ENCODE measurements around the gene FLNB.

- TF ChIP-seq, protein P1, sequence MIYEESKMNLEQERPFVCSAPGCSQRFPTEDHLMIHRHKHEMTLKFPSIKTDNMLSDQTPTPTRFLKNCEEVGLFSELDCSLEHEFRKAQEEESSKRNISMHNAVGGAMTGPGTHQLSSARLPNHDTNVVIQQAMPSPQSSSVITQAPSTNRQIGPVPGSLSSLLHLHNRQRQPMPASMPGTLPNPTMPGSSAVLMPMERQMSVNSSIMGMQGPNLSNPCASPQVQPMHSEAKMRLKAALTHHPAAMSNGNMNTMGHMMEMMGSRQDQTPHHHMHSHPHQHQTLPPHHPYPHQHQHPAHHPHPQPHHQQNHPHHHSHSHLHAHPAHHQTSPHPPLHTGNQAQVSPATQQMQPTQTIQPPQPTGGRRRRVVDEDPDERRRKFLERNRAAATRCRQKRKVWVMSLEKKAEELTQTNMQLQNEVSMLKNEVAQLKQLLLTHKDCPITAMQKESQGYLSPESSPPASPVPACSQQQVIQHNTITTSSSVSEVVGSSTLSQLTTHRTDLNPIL (CRISPR knock-in tag; IDR thresholded peaks at IDR 0.05; ENCODE audit: low read depth), result no peak
- TF ChIP-seq PATZ1 (CRISPR knock-in tag; IDR thresholded peaks at IDR 0.05; ENCODE audit: borderline replicate concordance) (no peak), RARB (CRISPR knock-in tag; IDR thresholded peaks at IDR 0.05) (no peak), GLIS3 (CRISPR knock-in tag; IDR thresholded peaks at IDR 0.05) (no peak), ARNTL (CRISPR knock-in tag; IDR thresholded peaks at IDR 0.05; ENCODE audit: borderline replicate concordance, low read depth) (no peak), OSR1 (CRISPR knock-in tag; IDR thresholded peaks at IDR 0.05) (no peak), ZNF70 (CRISPR knock-in tag; IDR thresholded peaks at IDR 0.05) (no peak), CSDC2 (CRISPR knock-in tag; IDR thresholded peaks at IDR 0.05) (no peak), ISL1 (CRISPR knock-in tag; IDR thresholded peaks at IDR 0.05) (no peak), ZFP30 (CRISPR knock-in tag; IDR thresholded peaks at IDR 0.05) (no peak), ZNF565 (CRISPR knock-in tag; conservative IDR thresholded peaks at IDR 0.05; ENCODE audit: low read depth) (no peak), PPARA (CRISPR knock-in tag; IDR thresholded peaks at IDR 0.05; ENCODE audit: borderline replicate concordance) (no peak)
- TF ChIP-seq, protein P2, sequence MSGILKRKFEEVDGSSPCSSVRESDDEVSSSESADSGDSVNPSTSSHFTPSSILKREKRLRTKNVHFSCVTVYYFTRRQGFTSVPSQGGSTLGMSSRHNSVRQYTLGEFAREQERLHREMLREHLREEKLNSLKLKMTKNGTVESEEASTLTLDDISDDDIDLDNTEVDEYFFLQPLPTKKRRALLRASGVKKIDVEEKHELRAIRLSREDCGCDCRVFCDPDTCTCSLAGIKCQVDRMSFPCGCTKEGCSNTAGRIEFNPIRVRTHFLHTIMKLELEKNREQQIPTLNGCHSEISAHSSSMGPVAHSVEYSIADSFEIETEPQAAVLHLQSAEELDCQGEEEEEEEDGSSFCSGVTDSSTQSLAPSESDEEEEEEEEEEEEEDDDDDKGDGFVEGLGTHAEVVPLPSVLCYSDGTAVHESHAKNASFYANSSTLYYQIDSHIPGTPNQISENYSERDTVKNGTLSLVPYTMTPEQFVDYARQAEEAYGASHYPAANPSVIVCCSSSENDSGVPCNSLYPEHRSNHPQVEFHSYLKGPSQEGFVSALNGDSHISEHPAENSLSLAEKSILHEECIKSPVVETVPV (CRISPR knock-in tag; IDR thresholded peaks at IDR 0.05), result no peak
- TF ChIP-seq, protein P3, sequence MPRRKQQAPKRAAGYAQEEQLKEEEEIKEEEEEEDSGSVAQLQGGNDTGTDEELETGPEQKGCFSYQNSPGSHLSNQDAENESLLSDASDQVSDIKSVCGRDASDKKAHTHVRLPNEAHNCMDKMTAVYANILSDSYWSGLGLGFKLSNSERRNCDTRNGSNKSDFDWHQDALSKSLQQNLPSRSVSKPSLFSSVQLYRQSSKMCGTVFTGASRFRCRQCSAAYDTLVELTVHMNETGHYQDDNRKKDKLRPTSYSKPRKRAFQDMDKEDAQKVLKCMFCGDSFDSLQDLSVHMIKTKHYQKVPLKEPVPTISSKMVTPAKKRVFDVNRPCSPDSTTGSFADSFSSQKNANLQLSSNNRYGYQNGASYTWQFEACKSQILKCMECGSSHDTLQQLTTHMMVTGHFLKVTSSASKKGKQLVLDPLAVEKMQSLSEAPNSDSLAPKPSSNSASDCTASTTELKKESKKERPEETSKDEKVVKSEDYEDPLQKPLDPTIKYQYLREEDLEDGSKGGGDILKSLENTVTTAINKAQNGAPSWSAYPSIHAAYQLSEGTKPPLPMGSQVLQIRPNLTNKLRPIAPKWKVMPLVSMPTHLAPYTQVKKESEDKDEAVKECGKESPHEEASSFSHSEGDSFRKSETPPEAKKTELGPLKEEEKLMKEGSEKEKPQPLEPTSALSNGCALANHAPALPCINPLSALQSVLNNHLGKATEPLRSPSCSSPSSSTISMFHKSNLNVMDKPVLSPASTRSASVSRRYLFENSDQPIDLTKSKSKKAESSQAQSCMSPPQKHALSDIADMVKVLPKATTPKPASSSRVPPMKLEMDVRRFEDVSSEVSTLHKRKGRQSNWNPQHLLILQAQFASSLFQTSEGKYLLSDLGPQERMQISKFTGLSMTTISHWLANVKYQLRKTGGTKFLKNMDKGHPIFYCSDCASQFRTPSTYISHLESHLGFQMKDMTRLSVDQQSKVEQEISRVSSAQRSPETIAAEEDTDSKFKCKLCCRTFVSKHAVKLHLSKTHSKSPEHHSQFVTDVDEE (CRISPR knock-in tag; IDR thresholded peaks at IDR 0.05), result no peak
Measured at GRCh38 chr3:58188173-58188564, 179.9 kb downstream of the FLNB start.

Measured in SK-N-SH treated with all-trans-retinoic acid at 6 μM for 48 hours (cell line).